Sciatic nerve (tissue), 2 donors: ENCODE measurements around the gene RCSD1. TPM values are rescaled to one million over a fixed set of nuclear protein-coding genes. Genes with fewer than 3 reads are reported as not detected.
"Not testable (repeated sequence)": the region's sequence is repeated elsewhere in the genome, so short reads cannot be mapped to it uniquely, and the experiment has no call there.

Experiments used
- ATAC-seq: fragments of 200-7000 bp; cut with Tn5 transposase; one replicate; pipeline ENCODE4 v1.9.1; 2020; ENCODE audit warnings: mild to moderate bottlenecking, moderate library complexity
- DNase-seq: peaks from one replicate; pipeline ENCODE4 v3.0.0-alpha.2; 2020; ENCODE audit warnings: low spot score
- intact Hi-C: fragments of 100-400 bp; cut with DNase I; formaldehyde crosslinking; loops from one replicate; pipeline ENCODE4 v1.14.2; 2022
- total RNA-seq: library from RNA; stranded (reverse); fragmentation: NEBNext Ultra II Directional; extraction: Animal tissue kit (Norgen Biotek cat#: 25700); gene quantifications from one replicate; pipeline ENCODE4 v1.2.1, GENCODE V29; 2021
- donor health status: DM: no; HTN: no; CAD: no.
- donor health status: DM: no; HTN: no; CAD: no.

RCSD1 gene
- total RNA-seq, 1 donor from 2014 or later = 12.2 TPM

DNA sequence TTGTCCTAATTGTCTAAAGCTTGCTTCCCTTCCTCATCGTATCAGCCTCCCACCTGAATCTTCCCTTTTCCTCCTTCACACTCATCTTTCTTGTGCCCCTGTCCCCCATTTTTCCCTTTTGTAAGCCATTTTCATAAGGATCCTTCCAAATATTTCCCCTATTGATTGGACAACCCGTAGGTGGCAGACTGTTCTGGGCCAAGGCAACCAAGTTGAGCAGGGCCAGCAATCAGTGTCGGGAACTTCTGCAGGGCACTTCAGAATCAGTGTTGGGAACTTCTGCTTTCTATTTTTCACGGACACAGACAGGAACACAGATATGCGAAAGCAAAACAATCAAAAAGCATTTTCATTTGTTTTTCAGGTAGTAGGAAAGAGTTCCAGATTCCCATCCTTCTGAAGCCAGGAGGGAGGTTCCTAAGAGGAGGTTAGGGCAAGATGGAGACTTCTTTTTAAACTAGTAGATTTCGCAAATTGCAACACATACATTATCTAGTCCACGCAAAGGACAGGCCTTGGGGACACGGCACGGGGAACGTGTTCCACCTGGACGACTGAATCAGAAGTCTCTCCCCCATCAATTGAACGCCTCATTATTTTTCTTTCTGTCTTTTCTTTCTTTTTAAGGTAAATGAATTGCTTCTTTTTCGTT, 91.1 kb downstream of the RCSD1 start:
- no peak for DNase-seq

DNA sequence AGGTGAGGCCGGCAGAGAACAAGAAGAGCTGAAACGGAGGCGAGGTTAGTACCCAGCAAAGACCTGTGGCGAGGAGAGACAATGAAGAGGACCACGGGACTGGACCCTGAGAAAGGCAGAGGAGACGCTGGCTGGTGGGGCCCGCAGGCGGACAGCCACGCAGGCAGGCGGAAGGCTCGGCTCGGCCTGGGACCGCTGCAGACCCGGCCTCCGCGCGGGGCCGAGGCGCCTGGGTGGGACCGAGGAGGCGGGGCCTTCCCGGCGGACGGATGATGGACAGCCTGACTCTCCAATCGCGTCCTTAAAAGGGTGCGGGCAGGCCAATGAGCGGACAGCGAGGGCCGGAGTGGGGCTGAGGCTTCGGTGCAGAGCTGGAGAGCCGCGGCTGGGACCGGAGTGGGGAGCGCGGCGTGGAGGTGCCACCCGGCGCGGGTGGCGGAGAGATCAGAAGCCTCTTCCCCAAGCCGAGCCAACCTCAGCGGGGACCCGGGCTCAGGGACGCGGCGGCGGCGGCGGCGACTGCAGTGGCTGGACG, 91.7 kb downstream of the RCSD1 start, which contains the start of gene MPZL1:
TSS of gene MPZL1 (plus strand) at position 366 of the 535 bp plus-strand sequence. CDS start 170 bp downstream, outside the sequence.
- intact Hi-C loops = loop anchor here (10.0 kb wide), 1 partner anchor 73 kb away; no protein-coding TSS in a partner anchor
- DNase-seq = peak; percentile 98
- peak; percentile 98 for ATAC-seq

More for the DNA sequence above, 91.1 kb downstream of the RCSD1 start:
- intact Hi-C loops = loop anchor here (10.0 kb wide), 1 partner anchor 74 kb away; no protein-coding TSS in a partner anchor
- ATAC-seq = peak; percentile 72

DNA sequence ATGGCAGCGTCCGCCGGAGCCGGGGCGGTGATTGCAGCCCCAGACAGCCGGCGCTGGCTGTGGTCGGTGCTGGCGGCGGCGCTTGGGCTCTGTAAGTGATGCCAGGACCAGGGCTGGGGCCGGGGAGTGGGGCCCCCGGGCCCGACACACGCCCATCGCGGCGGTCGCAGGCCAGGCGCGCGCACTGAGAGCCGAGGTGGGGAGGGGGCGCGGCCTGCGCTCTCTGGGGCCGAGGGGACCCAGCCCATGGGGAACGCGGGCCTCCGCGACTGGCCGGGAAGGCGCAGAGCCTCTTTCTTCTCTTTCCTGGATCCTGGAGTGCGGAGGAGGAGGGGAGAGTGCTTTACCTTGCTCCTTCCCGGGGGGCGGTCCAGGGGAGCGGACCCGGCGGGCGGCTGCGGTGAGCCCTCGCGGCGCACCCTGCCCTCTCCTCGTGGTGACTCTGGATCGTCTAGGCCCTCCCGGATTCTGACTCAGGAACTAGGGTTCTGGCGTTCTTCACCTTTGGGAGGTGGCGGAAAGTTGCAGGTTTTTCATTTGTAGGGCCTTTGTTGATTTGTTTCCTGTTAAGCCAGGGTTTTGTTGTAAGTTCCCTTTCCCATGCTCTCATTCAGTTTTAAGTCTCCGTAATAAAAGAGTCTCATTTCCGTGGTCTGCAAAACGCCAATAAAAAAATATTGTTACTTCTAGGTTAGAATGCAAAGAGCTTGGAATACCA, 92.3 kb downstream of the RCSD1 start:
- intact Hi-C loops = loop anchor here (10.0 kb wide), 1 partner anchor 72 kb away; no protein-coding TSS in a partner anchor
- DNase-seq (no peak), ATAC-seq (peak; percentile 12)

DNA sequence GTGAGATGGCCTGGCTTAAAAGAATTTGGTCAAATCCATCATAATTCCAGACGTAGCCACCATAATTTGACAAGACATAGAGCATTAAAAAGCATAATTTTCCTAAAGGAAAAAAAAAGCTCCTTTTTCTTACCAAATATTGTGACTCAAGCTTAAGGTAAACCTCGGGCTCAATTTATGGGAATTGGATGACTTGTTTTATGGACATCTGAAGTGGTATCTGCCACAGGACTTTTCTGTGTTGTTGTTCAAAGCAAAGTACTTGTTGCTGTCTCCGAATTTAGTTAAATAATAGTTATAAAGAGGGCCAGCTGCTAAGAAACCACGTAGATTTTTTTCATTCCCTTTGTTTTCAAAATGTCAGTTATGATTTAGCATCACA, 92.8 kb downstream of the RCSD1 start:
- ATAC-seq (no peak), DNase-seq (no peak)
- intact Hi-C loops = loop anchor here (10.0 kb wide), 1 partner anchor 72 kb away; no protein-coding TSS in a partner anchor

DNA sequence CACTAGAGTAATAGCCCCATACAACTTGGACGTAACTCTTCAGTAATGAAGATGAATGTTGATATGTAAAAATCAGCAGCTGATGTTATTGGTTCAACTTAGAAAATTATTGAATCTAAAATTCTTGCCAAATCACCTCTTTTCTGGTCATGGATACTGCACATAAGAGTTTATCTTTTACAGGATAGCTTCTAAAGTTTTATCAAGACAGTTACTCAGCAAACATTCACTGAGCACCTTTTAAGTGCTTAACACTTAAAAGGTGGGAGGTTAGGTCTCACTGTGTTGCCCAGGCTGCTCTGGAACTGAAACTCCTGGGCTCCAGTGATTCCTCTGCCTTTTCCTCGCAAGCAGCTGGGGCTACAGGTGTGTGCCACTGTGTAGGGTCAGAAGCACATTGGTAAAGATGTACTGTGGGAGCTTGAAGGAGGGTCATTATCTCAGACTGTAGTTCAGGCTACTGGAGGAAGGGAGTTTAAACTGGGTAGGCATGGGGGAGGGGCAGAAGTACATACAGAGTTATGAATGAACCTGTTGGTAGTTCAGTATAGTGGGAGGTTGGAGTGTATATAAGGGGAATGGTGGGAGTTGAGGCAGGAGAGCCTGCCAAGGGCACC, 93.8 kb downstream of the RCSD1 start:
- no peak for ATAC-seq
- intact Hi-C loops = loop anchor here (10.0 kb wide), 1 partner anchor 71 kb away; no protein-coding TSS in a partner anchor
- no peak for DNase-seq

DNA sequence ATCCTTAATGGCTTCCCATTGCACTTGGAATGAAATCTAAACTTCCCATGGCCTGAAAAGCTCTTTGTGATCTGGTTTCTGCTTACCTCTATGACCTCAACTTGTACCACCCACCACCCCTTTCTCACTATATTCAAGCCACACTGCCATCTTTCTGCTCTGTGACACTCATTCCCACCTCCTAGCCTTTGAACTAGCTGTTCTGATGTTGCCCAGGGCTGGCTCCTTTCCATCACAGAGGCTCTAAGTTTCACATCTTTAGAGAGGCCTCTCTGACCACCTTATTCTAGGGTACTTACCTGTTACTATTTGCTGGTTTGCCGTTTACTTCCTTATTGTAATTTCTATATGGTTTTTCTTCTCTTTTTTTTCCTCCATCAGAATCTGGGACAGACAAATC, 96.0 kb downstream of the RCSD1 start:
- ATAC-seq (no peak), DNase-seq (no peak)
- intact Hi-C loops = loop anchor here (10.0 kb wide), 1 partner anchor 69 kb away; no protein-coding TSS in a partner anchor

DNA sequence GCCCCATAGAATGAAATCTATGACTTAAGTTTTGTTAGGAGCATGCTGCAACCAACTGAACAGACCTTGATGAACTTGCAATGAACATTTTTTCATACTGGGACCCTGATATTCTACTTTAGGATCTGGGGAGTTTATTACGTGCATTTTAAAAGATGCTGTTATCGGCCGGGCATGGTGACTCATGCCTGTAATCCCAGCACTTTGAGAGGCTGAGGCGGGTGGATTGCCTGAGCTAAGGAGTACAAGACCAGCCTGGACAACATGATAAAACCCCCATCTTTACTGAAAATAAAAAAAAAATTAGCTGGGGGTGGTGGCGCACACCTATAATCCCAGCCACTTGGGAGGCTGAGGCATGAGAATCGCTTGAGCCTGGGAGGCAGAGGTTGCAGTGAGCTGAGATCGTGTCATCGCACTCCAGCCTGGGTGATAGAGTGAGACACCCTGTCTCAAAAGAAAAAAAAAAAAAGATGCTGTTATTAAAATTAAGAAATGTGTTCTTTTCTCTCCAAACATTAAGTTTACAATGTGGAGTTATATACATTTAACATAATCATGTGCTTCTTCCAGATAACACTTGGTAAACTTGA, 98.9 kb downstream of the RCSD1 start:
- DNase-seq (no peak), ATAC-seq (no peak)
- intact Hi-C loops = loop anchor here (10.0 kb wide), 1 partner anchor 66 kb away; no protein-coding TSS in a partner anchor

DNA sequence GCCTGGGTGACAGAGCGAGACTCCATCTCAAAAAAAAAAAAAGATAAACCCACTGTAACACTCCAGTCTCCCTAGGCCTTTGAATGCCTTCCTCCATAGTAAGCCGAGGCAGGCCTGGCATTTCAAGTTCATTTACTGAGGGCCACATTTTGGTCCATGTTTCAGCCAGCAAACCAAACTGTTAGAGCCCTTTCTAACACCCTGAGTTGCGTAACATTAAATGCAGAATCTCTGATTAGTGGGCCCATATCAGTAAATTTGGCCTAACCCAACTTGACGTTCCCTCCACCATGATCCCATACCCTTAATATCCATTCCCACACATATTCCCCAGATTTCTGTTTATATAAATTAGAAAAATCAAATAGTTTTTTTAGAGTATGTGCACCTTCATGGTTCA, 104.2 kb downstream of the RCSD1 start:
- intact Hi-C loops = no loop called here
- ATAC-seq = no peak

DNA sequence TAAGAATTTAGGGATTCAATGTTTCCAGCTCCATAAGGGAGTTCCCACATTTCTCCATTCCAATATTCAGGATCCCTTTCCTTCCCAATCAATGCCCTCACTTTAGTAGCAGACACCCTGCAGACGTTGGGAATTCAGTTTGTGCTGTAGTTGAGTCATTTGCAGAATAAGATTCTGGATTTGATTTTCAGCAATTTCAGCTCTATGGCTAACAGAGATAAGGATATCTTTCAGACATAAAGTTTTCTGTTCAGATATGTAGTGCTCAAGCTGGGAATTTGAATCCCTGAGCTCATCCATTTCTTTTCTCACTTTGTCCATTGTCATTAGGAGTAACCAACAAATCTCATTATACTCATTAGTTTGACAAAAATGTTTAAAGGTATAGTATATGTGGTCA, 104.8 kb downstream of the RCSD1 start:
- no peak for DNase-seq
- ATAC-seq = no peak

More for the DNA sequence above, 104.2 kb downstream of the RCSD1 start:
- DNase-seq = no peak

DNA sequence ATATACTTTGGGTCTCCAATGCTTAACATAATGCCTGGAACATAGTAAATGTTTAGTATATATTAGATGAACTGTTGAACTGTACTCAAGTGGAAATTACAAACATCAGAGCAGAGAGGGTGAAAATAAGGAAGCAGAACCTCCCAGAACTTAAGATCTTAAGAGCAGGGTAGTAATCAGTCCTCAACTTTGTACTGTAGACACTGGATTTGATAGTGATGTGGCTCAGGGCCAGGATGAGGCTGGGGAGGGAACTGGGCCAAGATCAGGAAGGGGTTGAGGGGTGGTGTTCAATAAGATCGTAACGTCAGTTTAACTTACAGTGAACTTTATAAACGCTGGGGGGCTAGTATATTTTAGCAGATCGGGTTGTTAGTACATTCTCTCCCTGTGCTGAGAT, 107.1 kb downstream of the RCSD1 start:
- intact Hi-C loops = no loop called here
- DNase-seq = no peak
- no peak for ATAC-seq

More for the DNA sequence above, 104.8 kb downstream of the RCSD1 start:
- intact Hi-C loops = no loop called here

DNA sequence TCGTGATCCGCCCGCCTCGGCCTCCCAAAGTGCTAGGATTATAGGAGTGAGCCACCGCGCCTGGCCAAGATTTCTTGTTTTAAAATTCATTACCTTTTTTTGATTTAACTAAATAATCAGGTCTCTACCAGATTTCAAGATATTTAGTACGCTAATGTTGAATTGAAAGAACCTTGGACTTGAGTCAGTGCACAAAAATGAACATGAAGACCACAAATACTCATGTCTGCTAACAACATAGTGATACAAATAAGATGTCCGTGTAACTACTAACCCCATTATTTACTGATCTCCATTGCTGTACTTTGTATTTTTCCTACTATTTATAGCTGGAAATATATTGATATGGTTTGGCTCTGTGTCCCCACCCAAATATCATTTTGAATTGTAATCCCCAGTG, 108.1 kb downstream of the RCSD1 start:
- DNase-seq (no peak), ATAC-seq (no peak)
- intact Hi-C loops = no loop called here

DNA sequence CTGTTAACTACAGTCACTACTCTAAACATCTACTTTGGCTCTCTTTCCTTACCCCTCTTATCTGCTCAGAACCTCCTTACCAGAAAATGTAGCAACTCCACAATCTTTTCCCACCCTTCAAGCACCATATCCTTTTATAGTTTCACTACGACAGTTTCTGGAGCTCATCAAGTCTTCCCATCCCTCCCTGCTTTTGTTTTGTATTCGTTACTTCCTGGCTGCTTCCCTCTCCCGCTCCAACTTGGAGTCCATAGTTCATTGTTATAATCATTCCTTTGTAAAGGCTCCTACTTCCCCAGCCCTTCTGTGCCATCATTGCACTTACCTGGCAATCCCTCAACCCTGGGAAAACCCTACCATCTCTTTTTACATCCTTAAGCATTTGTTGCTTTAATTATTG, 109.7 kb downstream of the RCSD1 start:
- intact Hi-C loops = no loop called here
- DNase-seq (no peak), ATAC-seq (no peak)

DNA sequence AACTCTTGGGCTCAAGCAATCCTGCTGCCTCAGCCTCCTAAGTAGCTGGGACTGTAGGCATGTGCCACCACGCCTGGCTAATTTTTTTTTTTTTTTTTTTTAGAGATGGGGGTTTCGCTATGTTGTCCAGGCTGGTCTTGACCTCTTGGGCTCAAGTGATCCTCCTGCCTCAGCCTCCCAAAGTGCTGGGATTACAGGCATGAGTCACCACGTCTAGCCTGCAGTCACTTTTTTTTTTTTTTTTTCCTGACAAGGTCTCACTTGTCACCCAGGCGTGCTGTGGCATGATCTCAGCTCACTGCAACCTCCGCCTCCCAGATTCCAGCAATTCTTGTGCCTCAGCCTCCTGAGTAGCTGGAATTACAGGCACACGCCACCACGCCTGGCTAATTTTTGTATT, 111.1 kb downstream of the RCSD1 start:
- DNase-seq, ATAC-seq, intact Hi-C loops: not testable (repeated sequence)

DNA sequence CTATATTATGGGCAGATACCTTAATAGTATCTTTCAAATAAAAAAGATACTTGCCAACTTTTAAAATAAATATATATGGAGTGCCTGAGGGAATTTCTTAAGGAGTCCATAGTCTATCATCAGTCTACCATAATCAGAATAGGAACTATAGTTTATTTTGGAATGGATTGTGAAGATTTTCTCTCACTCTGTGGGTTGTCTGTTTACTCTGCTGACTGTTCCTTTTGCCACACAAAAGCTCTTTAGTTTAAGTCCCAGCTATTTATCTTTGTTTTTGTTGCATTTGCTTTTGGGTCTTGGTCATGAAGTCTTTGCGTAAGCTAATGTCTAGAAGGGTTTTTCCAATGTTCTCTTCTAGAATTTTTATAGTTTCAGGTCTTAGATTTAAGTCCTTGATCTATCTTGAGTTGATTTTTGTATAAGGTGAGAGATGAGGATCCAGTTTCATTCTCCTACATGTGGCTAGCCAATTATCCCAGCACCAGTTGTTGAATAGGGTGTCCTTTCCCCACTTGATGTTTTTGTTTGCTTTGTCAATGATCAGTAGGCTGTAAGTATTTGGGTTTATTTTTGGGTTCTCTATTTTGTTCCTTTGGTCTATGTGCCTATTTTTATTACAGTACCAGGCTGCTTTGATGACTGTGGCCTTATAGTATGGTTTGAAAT, 112.5 kb downstream of the RCSD1 start:
- DNase-seq, intact Hi-C loops, ATAC-seq: not testable (repeated sequence)

DNA sequence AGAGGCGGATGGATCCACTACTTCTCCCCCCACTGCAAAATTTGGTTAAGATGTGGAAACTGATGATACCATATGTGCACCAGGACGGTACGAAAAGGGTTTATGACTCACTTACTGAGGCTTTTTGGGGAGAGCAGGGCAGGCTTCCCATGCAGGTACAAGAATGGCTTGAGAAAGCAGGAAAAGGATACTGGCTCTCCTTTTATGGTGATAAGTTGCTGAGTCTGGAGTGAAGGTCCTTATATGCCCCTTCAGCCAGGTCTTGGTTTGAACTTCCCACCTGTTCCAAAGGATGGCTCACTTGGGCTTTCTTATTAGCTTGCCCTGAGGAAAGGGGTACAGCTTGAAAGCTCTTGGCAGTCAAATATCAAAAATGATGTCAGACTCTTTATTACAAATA, 114.9 kb downstream of the RCSD1 start:
- ATAC-seq (no peak), DNase-seq (no peak)
- intact Hi-C loops = no loop called here

DNA sequence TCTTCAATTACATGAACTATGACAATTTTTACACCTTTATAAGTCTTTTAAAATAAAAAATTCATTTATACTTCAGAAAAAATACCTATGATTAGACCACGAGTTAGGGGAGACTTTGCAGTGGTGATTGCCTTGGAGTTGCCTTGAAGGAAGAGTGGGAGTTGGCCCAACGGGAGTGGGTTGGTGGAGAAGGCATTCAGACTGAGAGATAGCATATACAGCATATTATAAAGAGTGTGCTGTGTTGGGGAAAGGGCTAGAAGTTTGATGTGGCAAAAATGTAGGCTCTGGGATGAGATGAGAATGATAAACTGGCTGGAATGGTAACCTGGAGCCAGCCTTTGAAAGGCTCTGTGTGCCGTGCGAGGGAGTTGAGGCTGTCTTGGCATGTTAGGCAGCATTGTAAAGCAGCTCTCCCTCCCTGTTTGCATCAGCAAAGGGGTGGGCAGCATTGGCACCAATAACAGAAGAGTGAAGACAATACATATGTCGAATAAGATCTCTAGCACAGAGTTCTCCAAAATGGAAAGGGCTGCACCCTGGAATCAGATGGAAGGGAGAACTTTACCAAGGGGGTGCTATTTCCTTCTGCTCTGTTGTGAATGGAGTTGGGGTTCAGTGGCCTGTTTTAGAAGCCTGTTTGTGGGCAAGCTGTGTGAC, 116.1 kb downstream of the RCSD1 start:
- DNase-seq = no peak
- intact Hi-C loops = no loop called here
- no peak for ATAC-seq

DNA sequence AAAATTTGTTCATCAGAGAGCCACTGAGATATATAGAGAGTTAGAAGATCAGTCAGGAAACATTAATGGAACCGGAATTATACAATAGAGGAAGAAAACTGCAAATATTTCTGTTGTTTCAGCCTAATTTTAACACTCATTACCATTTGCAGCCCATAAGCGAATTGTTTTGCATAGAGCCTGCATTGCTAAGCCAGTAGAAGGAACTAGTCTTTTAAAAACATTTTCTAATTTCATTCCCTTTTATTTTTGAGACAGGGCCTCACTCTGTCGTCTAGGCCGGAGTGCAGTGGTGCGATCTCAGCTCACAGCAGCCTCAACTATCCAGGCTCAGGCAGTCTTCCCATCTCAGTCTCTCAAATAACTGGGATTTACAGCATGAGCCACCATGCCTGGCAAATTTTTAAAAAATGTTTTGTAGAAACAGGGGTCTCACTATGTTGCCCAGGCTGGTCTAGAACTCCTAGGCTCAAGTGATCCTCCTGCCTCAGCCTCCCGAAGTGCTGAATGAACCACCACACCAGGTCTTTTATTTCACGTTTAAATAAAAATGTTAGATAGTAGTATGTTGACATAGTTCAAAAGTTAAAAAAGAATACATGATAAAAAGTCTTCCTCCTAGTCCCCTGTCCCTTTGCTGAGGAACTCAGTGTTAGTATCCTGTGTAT, 117.1 kb downstream of the RCSD1 start:
- DNase-seq (no peak), ATAC-seq (no peak)

More for the DNA sequence above, 117.1 kb downstream of the RCSD1 start:
- intact Hi-C loops = no loop called here
